NCI-H1105 treated with DMSO at 0.1 percent for 48 hours (cell line): Measurements from ENCODE around the gene GRID2.

Experiments
- DNase-seq: peaks from one replicate; lab custom pipeline; 2025; lab: John Stamatoyannopoulos, UW

The GRID2 gene

GRCh38 chr4:93684571-93684970, 1380.8 kb downstream of the GRID2 start:
- DNase-seq = no peak

- no peak for DNase-seq
Measured at GRCh38 chr4:93687304-93687703, 1383.5 kb downstream of the GRID2 start.

GRCh38 chr4:93688978-93689377, 1385.2 kb downstream of the GRID2 start:
- no peak for DNase-seq

GRCh38 chr4:93693141-93693540, 1389.4 kb downstream of the GRID2 start:
- DNase-seq = no peak

GRCh38 chr4:93698686-93699085, 1394.9 kb downstream of the GRID2 start:
- DNase-seq = no peak

GRCh38 chr4:93700571-93700970, 1396.8 kb downstream of the GRID2 start:
- DNase-seq = no peak

GRCh38 chr4:93710101-93710846, 1406.5 kb downstream of the GRID2 start:
- no peak for DNase-seq

GRCh38 chr4:93710847-93711430, 1407.2 kb downstream of the GRID2 start:
- DNase-seq = no peak

GRCh38 chr4:93718233-93718632, 1414.5 kb downstream of the GRID2 start:
- DNase-seq = no peak

GRCh38 chr4:93719552-93719951, 1415.8 kb downstream of the GRID2 start:
- no peak for DNase-seq

GRCh38 chr4:93722446-93722845, 1418.7 kb downstream of the GRID2 start:
- no peak for DNase-seq

GRCh38 chr4:93730251-93730650, 1426.5 kb downstream of the GRID2 start:
- no peak for DNase-seq

GRCh38 chr4:93730760-93731159, 1427.0 kb downstream of the GRID2 start:
- no peak for DNase-seq

GRCh38 chr4:93731456-93731855, 1427.7 kb downstream of the GRID2 start:
- DNase-seq = no peak

- DNase-seq = no peak
Measured at GRCh38 chr4:93732509-93732908, 1428.7 kb downstream of the GRID2 start.

- no peak for DNase-seq
Measured at GRCh38 chr4:93740890-93741289, 1437.1 kb downstream of the GRID2 start.

- no peak for DNase-seq
Measured at GRCh38 chr4:93743022-93743421, 1439.3 kb downstream of the GRID2 start.

GRCh38 chr4:93743635-93744034, 1439.9 kb downstream of the GRID2 start:
- DNase-seq = no peak

GRCh38 chr4:93744961-93745360, 1441.2 kb downstream of the GRID2 start:
- DNase-seq = no peak

GRCh38 chr4:93746031-93746430, 1442.3 kb downstream of the GRID2 start:
- DNase-seq = no peak

GRCh38 chr4:93747220-93747619, 1443.5 kb downstream of the GRID2 start:
- no peak for DNase-seq

GRCh38 chr4:93748373-93749291, 1444.9 kb downstream of the GRID2 start:
- no peak for DNase-seq

- no peak for DNase-seq
Measured at GRCh38 chr4:93749292-93749761, 1445.6 kb downstream of the GRID2 start.
